Activated T-cell treated with anti-CD3 and anti-CD28 coated beads, Interleukin-2, amount 50 U/mL, for 72 hours (primary cell): Measurements from ENCODE around the gene ADAMTSL3. TPM values are rescaled to one million over a fixed set of nuclear protein-coding genes. Genes with fewer than 3 reads are reported as not detected.
"Not testable (repeated sequence)": the region's sequence is repeated elsewhere in the genome, so short reads cannot be mapped to it uniquely, and the experiment has no call there.

Source experiments
- ATAC-seq, 2 donors: fragments of 150-1000 bp; cut with Tn5 transposase; replicated peaks in 1 of 2; 2 replicates each; pipeline ENCODE4 v1.10.0; 2021; ENCODE audit warnings: moderate library complexity in 2 of 2, mild to moderate bottlenecking in 1 of 2
- DNase-seq, 2 donors: peaks; one replicate each; pipeline ENCODE4 v3.0.0; 2021 to 2022; ENCODE audit warnings: mixed read lengths in 1 of 2
- H3K27ac Mint-ChIP-seq: one replicate; pipeline ENCODE4 v1.8.0; 2022; ENCODE audit warnings: mild to moderate bottlenecking, moderate library complexity, mixed read lengths
- H3K27me3 Mint-ChIP-seq: one replicate; pipeline ENCODE4 v1.8.0; 2022; ENCODE audit warnings: low read depth, mixed read lengths
- H3K36me3 Mint-ChIP-seq, 2 donors: one replicate each; pipeline ENCODE4 v1.8.0; 2022; ENCODE audit warnings: mixed read lengths in 2 of 2, mild to moderate bottlenecking in 1 of 2; ENCODE audit not compliant: insufficient read depth in 2 of 2
- H3K4me1 Mint-ChIP-seq: one replicate; pipeline ENCODE4 v1.8.0; 2022; ENCODE audit warnings: low read depth, mixed read lengths
- H3K4me3 Mint-ChIP-seq, 2 donors: one replicate each; pipeline ENCODE4 v1.8.0; 2022; ENCODE audit warnings: mild to moderate bottlenecking in 2 of 2, mixed read lengths in 2 of 2, moderate library complexity in 2 of 2
- H3K9me3 Mint-ChIP-seq, 2 donors: one replicate each; pipeline ENCODE4 v1.8.0; 2022; ENCODE audit warnings: mixed read lengths in 2 of 2
- total RNA-seq, 2 donors: library from RNA; stranded (reverse); gene quantifications; one replicate each; pipeline ENCODE4 v1.2.3, GENCODE V29; 2022

The ADAMTSL3 gene
- total RNA-seq, 2 donors from 2014 or later: 0.12 TPM; not detected in 1

- not testable (repeated sequence) for H3K27ac Mint-ChIP-seq, DNase-seq, H3K4me3 Mint-ChIP-seq, H3K9me3 Mint-ChIP-seq, H3K36me3 Mint-ChIP-seq, ATAC-seq, H3K4me1 Mint-ChIP-seq
- H3K27me3 Mint-ChIP-seq: peaks cover 25% of the 10 kb centered on the region
Observed at GRCh38 chr15:84068674-84069073, 414.8 kb downstream of the ADAMTSL3 start.

- peaks cover 43% of the 10 kb centered on the region for H3K27me3 Mint-ChIP-seq
- H3K4me3 Mint-ChIP-seq, H3K36me3 Mint-ChIP-seq, H3K4me1 Mint-ChIP-seq, H3K9me3 Mint-ChIP-seq, DNase-seq, H3K27ac Mint-ChIP-seq, ATAC-seq: not testable (repeated sequence)
Observed at GRCh38 chr15:84078038-84078437, 424.1 kb downstream of the ADAMTSL3 start.

- ATAC-seq: not testable (repeated sequence)
Observed at GRCh38 chr15:84079325-84079884, 425.5 kb downstream of the ADAMTSL3 start.

GRCh38 chr15:84079885-84080777 is 426.2 kb downstream of the ADAMTSL3 start:
- peak; percentile 94 to 95 for ATAC-seq
- DNase-seq: peak; percentile 60 to 72
- Mint-ChIP-seq H3K27ac (no peak overlapping the region), H3K9me3 (no peaks in the 10 kb centered on the region), H3K27me3 (peaks cover 36% of the 10 kb centered on the region), H3K36me3 (no peaks in the 10 kb centered on the region), H3K4me1 (peaks cover 6% of the 10 kb centered on the region), H3K4me3 (peak overlapping the region; percentile 86 to 94)

More at GRCh38 chr15:84079325-84079884, 425.5 kb downstream of the ADAMTSL3 start:
- peak overlapping the region; percentile 86 to 94 for H3K4me3 Mint-ChIP-seq
- not testable (repeated sequence) for DNase-seq, H3K27ac Mint-ChIP-seq, H3K4me1 Mint-ChIP-seq, H3K9me3 Mint-ChIP-seq, H3K36me3 Mint-ChIP-seq
- peaks cover 40% of the 10 kb centered on the region for H3K27me3 Mint-ChIP-seq

GRCh38 chr15:84080778-84081084 is 426.8 kb downstream of the ADAMTSL3 start:
- H3K9me3 Mint-ChIP-seq, H3K4me1 Mint-ChIP-seq, DNase-seq, H3K36me3 Mint-ChIP-seq, H3K27ac Mint-ChIP-seq: not testable (repeated sequence)
- Mint-ChIP-seq H3K27me3 (peaks cover 34% of the 10 kb centered on the region), H3K4me3 (peak overlapping the region; percentile 86 to 94)
- ATAC-seq: peak in 1 of 2 donors; percentile 49

GRCh38 chr15:84081391-84082168 is 427.7 kb downstream of the ADAMTSL3 start:
- Mint-ChIP-seq H3K36me3 (no peaks in the 10 kb centered on the region), H3K9me3 (no peaks in the 10 kb centered on the region), H3K4me1 (peaks cover 6% of the 10 kb centered on the region), H3K27me3 (peaks cover 34% of the 10 kb centered on the region), H3K4me3 (no peak overlapping the region), H3K27ac (no peak overlapping the region)
- DNase-seq: no peak
- ATAC-seq: no peak

GRCh38 chr15:84082739-84083138 is 428.8 kb downstream of the ADAMTSL3 start:
- ATAC-seq: no peak
- H3K36me3 Mint-ChIP-seq: no peaks in the 10 kb centered on the region
- no peak for DNase-seq
- no peak overlapping the region for H3K4me3 Mint-ChIP-seq
- peaks cover 34% of the 10 kb centered on the region for H3K27me3 Mint-ChIP-seq
- H3K27ac Mint-ChIP-seq: no peak overlapping the region
- no peaks in the 10 kb centered on the region for H3K9me3 Mint-ChIP-seq
- H3K4me1 Mint-ChIP-seq: peaks cover 6% of the 10 kb centered on the region

- H3K9me3 Mint-ChIP-seq, H3K4me1 Mint-ChIP-seq: not testable (repeated sequence)
Observed at GRCh38 chr15:84086071-84086470, 432.1 kb downstream of the ADAMTSL3 start.

More at GRCh38 chr15:84086071-84086470, 432.1 kb downstream of the ADAMTSL3 start:
- not testable (repeated sequence) for DNase-seq, ATAC-seq, H3K4me3 Mint-ChIP-seq, H3K27ac Mint-ChIP-seq, H3K36me3 Mint-ChIP-seq
- peaks cover 23% of the 10 kb centered on the region for H3K27me3 Mint-ChIP-seq

Other genes starting within 250 kb of the ADAMTSL3 start
- under 1 TPM in 1 of 2 donors, not detected in 1; 0.19 TPM for gene SH3GL3, start 206.8 kb upstream of the ADAMTSL3 start, total RNA-seq